ENCODE measurements around the gene RCOR2. TPM values are rescaled to one million over a fixed set of nuclear protein-coding genes. Genes with fewer than 3 reads are reported as not detected.

RCOR2 gene
- total and polyA plus RNA-seq, 2 of the 13 experiments (the other 11 are each of a cell fraction or from before 2014, with no cell fraction given): 8.3 to 8.5 TPM

DNA sequence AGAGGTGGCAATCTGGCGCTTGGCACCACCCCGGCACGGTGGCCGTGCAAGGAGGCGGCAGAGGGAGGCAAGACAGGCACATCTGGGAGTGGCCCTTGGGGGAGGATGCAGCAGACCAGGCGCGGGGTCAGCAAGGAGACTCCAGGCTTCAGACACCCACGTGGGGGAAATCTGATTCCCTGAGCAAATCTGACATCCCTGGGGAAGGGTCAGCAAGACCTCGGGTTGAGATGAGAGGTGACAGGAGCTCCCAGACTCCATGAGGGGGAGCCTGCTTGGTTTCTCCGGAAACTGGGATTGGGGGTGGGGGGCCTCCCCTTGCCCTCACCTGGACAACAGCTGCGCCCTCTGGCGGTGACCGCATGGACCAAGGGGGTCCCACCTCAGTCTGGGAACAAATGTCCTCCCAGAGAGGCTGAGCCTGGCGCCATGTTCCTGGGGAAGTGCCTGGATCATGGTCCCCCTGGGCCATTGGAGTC, 4.0 kb upstream of the RCOR2 start (continued):
- peak; percentile 62 for TF ChIP-seq ZNF644 (CRISPR knock-in tag; IDR thresholded peaks at IDR 0.05; ENCODE audit: low read depth)
- TF ChIP-seq CBFB (CRISPR knock-in tag; IDR thresholded peaks at IDR 0.05): 0 out of 2 replicates have a peak, but pooled peaks have one; percentile 55
- TF ChIP-seq, protein P1, sequence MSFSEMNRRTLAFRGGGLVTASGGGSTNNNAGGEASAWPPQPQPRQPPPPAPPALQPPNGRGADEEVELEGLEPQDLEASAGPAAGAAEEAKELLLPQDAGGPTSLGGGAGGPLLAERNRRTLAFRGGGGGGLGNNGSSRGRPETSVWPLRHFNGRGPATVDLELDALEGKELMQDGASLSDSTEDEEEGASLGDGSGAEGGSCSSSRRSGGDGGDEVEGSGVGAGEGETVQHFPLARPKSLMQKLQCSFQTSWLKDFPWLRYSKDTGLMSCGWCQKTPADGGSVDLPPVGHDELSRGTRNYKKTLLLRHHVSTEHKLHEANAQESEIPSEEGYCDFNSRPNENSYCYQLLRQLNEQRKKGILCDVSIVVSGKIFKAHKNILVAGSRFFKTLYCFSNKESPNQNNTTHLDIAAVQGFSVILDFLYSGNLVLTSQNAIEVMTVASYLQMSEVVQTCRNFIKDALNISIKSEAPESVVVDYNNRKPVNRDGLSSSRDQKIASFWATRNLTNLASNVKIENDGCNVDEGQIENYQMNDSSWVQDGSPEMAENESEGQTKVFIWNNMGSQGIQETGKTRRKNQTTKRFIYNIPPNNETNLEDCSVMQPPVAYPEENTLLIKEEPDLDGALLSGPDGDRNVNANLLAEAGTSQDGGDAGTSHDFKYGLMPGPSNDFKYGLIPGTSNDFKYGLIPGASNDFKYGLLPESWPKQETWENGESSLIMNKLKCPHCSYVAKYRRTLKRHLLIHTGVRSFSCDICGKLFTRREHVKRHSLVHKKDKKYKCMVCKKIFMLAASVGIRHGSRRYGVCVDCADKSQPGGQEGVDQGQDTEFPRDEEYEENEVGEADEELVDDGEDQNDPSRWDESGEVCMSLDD (CRISPR knock-in tag; IDR thresholded peaks at IDR 0.05; ENCODE audit: borderline replicate concordance): 0 out of 2 replicates have a peak, but pooled peaks have one; percentile 48
- TF ChIP-seq XRCC5 (optimal IDR thresholded peaks at IDR 0.05; ENCODE audit: low read length): peak; percentile 89
- 0 out of 2 replicates have a peak, but pooled peaks have one; percentile 28 for TF ChIP-seq SP4 (CRISPR knock-in tag; IDR thresholded peaks at IDR 0.05)
- peak; percentile 34; the same call in 1 of the 2 replicates for TF ChIP-seq NFKB2 (CRISPR knock-in tag; IDR thresholded peaks at IDR 0.05; ENCODE audit: borderline replicate concordance)
- no peak for TF ChIP-seq BCL6 (CRISPR knock-in tag; IDR thresholded peaks at IDR 0.05)
- TF ChIP-seq, protein P2, sequence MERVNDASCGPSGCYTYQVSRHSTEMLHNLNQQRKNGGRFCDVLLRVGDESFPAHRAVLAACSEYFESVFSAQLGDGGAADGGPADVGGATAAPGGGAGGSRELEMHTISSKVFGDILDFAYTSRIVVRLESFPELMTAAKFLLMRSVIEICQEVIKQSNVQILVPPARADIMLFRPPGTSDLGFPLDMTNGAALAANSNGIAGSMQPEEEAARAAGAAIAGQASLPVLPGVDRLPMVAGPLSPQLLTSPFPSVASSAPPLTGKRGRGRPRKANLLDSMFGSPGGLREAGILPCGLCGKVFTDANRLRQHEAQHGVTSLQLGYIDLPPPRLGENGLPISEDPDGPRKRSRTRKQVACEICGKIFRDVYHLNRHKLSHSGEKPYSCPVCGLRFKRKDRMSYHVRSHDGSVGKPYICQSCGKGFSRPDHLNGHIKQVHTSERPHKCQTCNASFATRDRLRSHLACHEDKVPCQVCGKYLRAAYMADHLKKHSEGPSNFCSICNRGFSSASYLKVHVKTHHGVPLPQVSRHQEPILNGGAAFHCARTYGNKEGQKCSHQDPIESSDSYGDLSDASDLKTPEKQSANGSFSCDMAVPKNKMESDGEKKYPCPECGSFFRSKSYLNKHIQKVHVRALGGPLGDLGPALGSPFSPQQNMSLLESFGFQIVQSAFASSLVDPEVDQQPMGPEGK (CRISPR knock-in tag; IDR thresholded peaks at IDR 0.05): peak; percentile 96
- TF ChIP-seq ZNF274 (CRISPR knock-in tag; IDR thresholded peaks at IDR 0.05): peak; percentile 55; the same call in 1 of the 2 replicates
- TF ChIP-seq NR2F6 (IDR thresholded peaks at IDR 0.05): 0 out of 2 replicates have a peak, but pooled peaks have one; percentile 32
- TF ChIP-seq NR2F6 (CRISPR knock-in tag; IDR thresholded peaks at IDR 0.05): peak; percentile 29; the same call in 1 of the 2 replicates
- TF ChIP-seq SAP130 (CRISPR knock-in tag; IDR thresholded peaks at IDR 0.05; ENCODE audit: low read depth): peak; percentile 49
- no peak for TF ChIP-seq ZNF143 (CRISPR knock-in tag; IDR thresholded peaks at IDR 0.05)
- no peak for TF ChIP-seq ZNF329 (CRISPR knock-in tag; IDR thresholded peaks at IDR 0.05; ENCODE audit: low read depth)
- 0 out of 2 replicates have a peak, but pooled peaks have one; percentile 62 for TF ChIP-seq ZNF614 (CRISPR knock-in tag; IDR thresholded peaks at IDR 0.05; ENCODE audit: borderline replicate concordance)
- TF ChIP-seq ZC3H13 (CRISPR knock-in tag; IDR thresholded peaks at IDR 0.05): no peak
- peak; percentile 20 for TF ChIP-seq TEAD3 (CRISPR knock-in tag; optimal IDR thresholded peaks at IDR 0.05; ENCODE audit: borderline replicate concordance)
- TF ChIP-seq, protein P3, sequence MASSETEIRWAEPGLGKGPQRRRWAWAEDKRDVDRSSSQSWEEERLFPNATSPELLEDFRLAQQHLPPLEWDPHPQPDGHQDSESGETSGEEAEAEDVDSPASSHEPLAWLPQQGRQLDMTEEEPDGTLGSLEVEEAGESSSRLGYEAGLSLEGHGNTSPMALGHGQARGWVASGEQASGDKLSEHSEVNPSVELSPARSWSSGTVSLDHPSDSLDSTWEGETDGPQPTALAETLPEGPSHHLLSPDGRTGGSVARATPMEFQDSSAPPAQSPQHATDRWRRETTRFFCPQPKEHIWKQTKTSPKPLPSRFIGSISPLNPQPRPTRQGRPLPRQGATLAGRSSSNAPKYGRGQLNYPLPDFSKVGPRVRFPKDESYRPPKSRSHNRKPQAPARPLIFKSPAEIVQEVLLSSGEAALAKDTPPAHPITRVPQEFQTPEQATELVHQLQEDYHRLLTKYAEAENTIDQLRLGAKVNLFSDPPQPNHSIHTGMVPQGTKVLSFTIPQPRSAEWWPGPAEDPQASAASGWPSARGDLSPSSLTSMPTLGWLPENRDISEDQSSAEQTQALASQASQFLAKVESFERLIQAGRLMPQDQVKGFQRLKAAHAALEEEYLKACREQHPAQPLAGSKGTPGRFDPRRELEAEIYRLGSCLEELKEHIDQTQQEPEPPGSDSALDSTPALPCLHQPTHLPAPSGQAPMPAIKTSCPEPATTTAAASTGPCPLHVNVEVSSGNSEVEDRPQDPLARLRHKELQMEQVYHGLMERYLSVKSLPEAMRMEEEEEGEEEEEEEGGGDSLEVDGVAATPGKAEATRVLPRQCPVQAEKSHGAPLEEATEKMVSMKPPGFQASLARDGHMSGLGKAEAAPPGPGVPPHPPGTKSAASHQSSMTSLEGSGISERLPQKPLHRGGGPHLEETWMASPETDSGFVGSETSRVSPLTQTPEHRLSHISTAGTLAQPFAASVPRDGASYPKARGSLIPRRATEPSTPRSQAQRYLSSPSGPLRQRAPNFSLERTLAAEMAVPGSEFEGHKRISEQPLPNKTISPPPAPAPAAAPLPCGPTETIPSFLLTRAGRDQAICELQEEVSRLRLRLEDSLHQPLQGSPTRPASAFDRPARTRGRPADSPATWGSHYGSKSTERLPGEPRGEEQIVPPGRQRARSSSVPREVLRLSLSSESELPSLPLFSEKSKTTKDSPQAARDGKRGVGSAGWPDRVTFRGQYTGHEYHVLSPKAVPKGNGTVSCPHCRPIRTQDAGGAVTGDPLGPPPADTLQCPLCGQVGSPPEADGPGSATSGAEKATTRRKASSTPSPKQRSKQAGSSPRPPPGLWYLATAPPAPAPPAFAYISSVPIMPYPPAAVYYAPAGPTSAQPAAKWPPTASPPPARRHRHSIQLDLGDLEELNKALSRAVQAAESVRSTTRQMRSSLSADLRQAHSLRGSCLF (CRISPR knock-in tag; IDR thresholded peaks at IDR 0.05; ENCODE audit: borderline replicate concordance): no peak
- TF ChIP-seq SALL1 (CRISPR knock-in tag; IDR thresholded peaks at IDR 0.05): peak; percentile 49
- TF ChIP-seq GABPB1 (CRISPR knock-in tag; IDR thresholded peaks at IDR 0.05): peak; percentile 62
- 0 out of 2 replicates have a peak, but pooled peaks have one; percentile 32 for TF ChIP-seq ELF1 (CRISPR knock-in tag; IDR thresholded peaks at IDR 0.05)
- no peak for TF ChIP-seq REPIN1 (CRISPR knock-in tag; IDR thresholded peaks at IDR 0.05; ENCODE audit: borderline replicate concordance, low read depth)
- TF ChIP-seq GATAD2A (CRISPR knock-in tag; IDR thresholded peaks at IDR 0.05): peak; percentile 59
- 0 out of 2 replicates have a peak, but pooled peaks have one; percentile 31 for TF ChIP-seq ZNF331 (CRISPR knock-in tag; IDR thresholded peaks at IDR 0.05)

Measured in HepG2 (cell line).